ENCODE results near the gene PIP4K2B. TPM values are rescaled to one million over a fixed set of nuclear protein-coding genes. Genes with fewer than 3 reads are reported as not detected.

Gene PIP4K2B
- total RNA-seq, 1 experiment from 2014 or later: 28.0 TPM

DNA sequence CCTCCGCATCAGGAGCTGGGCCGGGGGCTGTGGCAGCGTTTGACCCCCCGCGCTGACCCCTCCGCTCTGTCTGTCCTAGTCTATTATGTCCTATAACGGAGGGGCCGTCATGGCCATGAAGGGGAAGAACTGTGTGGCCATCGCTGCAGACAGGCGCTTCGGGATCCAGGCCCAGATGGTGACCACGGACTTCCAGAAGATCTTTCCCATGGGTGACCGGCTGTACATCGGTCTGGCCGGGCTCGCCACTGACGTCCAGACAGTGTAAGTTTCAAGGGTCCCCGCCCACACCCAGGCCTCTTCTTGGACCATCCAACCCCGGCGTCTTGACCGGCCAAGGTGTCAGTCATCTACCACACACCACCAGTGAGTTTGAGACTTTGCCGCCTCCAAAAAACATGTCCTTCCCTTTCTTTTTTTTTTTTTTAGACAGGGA is 46.3 kb downstream of the PIP4K2B start:
- TSS peak; percentile 79 for BruUV-seq (replicated peaks)
- peak overlapping the region; percentile 76 for H3K27ac ChIP-seq (ENCODE audit: low read depth, low read length, poor library complexity, severe bottlenecking)
- POLR2A ChIA-PET (ENCODE audit: low non-redundant PET): no interaction called here
- H3K9me3 ChIP-seq (ENCODE audit: low read depth, low read length, poor library complexity, severe bottlenecking): no peaks in the 10 kb centered on the region
- CTCF ChIA-PET: no interaction called here
- intact Hi-C loops (cut with micrococcal nuclease; ENCODE audit: unreplicated experiment): loop anchor here (5.0 kb wide), 1 partner anchor 114 kb away; no protein-coding TSS in a partner anchor
- DNase-seq (ENCODE audit: low spot score): no peak
- peaks cover 5% of the 10 kb centered on the region for H3K36me3 ChIP-seq (ENCODE audit: insufficient read depth, low read length, poor library complexity, severe bottlenecking)
- peak overlapping the region; percentile 81 for H3K4me3 ChIP-seq (ENCODE audit: low read depth, low read length, poor library complexity, severe bottlenecking)
- H3K4me1 ChIP-seq (ENCODE audit: insufficient read depth, low read length, poor library complexity, severe bottlenecking): peaks cover 16% of the 10 kb centered on the region
- H3K27me3 ChIP-seq (replicated peaks; ENCODE audit: insufficient read depth, low read depth, low read length, poor library complexity): no peaks in the 10 kb centered on the region
- TF ChIP-seq, protein P1, sequence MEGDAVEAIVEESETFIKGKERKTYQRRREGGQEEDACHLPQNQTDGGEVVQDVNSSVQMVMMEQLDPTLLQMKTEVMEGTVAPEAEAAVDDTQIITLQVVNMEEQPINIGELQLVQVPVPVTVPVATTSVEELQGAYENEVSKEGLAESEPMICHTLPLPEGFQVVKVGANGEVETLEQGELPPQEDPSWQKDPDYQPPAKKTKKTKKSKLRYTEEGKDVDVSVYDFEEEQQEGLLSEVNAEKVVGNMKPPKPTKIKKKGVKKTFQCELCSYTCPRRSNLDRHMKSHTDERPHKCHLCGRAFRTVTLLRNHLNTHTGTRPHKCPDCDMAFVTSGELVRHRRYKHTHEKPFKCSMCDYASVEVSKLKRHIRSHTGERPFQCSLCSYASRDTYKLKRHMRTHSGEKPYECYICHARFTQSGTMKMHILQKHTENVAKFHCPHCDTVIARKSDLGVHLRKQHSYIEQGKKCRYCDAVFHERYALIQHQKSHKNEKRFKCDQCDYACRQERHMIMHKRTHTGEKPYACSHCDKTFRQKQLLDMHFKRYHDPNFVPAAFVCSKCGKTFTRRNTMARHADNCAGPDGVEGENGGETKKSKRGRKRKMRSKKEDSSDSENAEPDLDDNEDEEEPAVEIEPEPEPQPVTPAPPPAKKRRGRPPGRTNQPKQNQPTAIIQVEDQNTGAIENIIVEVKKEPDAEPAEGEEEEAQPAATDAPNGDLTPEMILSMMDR (conservative IDR thresholded peaks at IDR 0.05; ENCODE audit: low read depth, low read length): no peak
- no peak for TF ChIP-seq EZH2 (IDR thresholded peaks at IDR 0.05; ENCODE audit: borderline replicate concordance, low read depth, low read length, poor library complexity, severe bottlenecking)

DNA sequence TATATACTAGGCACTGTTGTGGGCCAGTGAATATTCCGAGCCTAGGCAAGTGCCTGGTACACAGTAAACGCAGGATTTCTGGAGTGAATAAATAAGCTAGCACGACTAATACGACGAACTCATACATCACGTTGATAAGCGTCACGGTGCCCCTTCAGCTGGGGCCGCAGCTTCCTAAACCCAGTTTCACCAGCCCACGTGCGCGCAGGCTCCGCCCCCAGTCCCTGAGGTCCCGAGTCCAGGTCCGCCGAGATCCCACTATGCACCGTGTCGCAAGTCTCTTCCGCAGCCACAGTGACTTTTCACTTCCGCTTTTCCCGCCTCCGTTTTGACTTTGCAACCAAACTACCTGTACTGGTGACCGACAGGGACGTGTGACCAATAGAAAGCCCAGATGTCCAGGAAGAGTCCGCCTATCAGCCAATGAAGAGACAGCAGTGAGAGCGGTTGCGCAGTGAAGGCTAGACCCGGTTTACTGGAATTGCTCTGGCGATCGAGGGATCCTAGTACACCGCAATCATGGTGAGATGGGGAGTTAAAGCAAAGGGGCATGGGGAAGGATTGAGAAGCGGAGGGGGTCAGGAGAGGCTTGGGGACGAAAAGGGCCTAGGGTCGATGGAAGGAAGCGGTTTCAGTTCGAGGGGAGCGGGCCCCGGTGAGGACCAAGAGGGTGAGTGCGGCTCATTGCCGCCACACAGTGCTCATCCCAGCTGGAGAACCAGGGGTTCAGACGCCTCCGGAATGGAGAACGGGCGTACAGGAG is 46.9 kb downstream of the PIP4K2B start, which contains the start of gene PSMB3:
Gene PSMB3, plus strand, starts transcription at position 434 of the 763 bp plus-strand sequence. Its CDS starts 86 bp downstream, at position 520.
- H3K4me1 ChIP-seq (ENCODE audit: insufficient read depth, low read length, poor library complexity, severe bottlenecking): peaks cover 16% of the 10 kb centered on the region
- POLR2A ChIA-PET (ENCODE audit: low non-redundant PET): no interaction called here
- CTCF ChIA-PET: no interaction called here
- H3K36me3 ChIP-seq (ENCODE audit: insufficient read depth, low read length, poor library complexity, severe bottlenecking): peaks cover 5% of the 10 kb centered on the region
- TF ChIP-seq, protein P1 (conservative IDR thresholded peaks at IDR 0.05; ENCODE audit: low read depth, low read length): no peak
- TF ChIP-seq EZH2 (IDR thresholded peaks at IDR 0.05; ENCODE audit: borderline replicate concordance, low read depth, low read length, poor library complexity, severe bottlenecking): no peak
- BruUV-seq (replicated peaks): no TSS peak
- no peaks in the 10 kb centered on the region for H3K9me3 ChIP-seq (ENCODE audit: low read depth, low read length, poor library complexity, severe bottlenecking)
- H3K4me3 ChIP-seq (ENCODE audit: low read depth, low read length, poor library complexity, severe bottlenecking): peak within 1 kb of the TSS; percentile 81
- intact Hi-C loops (cut with micrococcal nuclease; ENCODE audit: unreplicated experiment): loop anchor here (5.0 kb wide), 1 partner anchor 115 kb away; no protein-coding TSS in a partner anchor
- peak; percentile 98 for DNase-seq (ENCODE audit: low spot score)
- peak within 1 kb of the TSS; percentile 80 for H3K27ac ChIP-seq (ENCODE audit: low read depth, low read length, poor library complexity, severe bottlenecking)
- H3K27me3 ChIP-seq (replicated peaks; ENCODE audit: insufficient read depth, low read depth, low read length, poor library complexity): no peaks in the 10 kb centered on the region

DNA sequence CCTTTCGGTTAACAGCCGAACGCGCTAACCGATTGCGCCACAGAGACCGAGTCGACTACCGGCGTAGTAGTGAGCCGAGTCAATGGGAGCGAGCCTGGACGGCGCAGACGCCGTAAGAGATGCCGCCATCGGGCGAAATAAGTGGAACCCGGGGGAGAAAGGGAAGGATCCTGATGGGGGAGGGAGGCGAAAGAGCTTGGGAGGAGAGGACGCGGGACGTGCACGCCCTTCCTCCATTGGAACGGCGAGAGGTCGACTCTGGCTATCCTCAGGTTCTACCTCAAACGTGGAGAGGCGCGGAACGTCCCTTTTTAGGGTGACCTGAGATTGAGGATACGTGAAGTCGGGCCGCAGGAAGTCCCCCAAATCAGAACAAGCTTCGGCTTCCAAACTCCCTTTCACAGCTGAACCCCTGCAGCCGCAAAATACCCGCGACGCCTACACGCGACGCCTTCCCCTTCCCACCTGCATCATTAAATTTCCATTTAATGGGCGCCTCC is 47.5 kb downstream of the PIP4K2B start:
- intact Hi-C loops (cut with micrococcal nuclease; ENCODE audit: unreplicated experiment): loop anchor here (5.0 kb wide), 1 partner anchor 115 kb away; no protein-coding TSS in a partner anchor
- no TSS peak for BruUV-seq (replicated peaks)
- peaks cover 5% of the 10 kb centered on the region for H3K36me3 ChIP-seq (ENCODE audit: insufficient read depth, low read length, poor library complexity, severe bottlenecking)
- H3K4me3 ChIP-seq (ENCODE audit: low read depth, low read length, poor library complexity, severe bottlenecking): peak overlapping the region; percentile 81
- peaks cover 16% of the 10 kb centered on the region for H3K4me1 ChIP-seq (ENCODE audit: insufficient read depth, low read length, poor library complexity, severe bottlenecking)
- H3K27ac ChIP-seq (ENCODE audit: low read depth, low read length, poor library complexity, severe bottlenecking): peak overlapping the region; percentile 80
- TF ChIP-seq, protein P1 (conservative IDR thresholded peaks at IDR 0.05; ENCODE audit: low read depth, low read length): no peak
- no peak for TF ChIP-seq EZH2 (IDR thresholded peaks at IDR 0.05; ENCODE audit: borderline replicate concordance, low read depth, low read length, poor library complexity, severe bottlenecking)
- peak; percentile 78 for DNase-seq (ENCODE audit: low spot score)
- ChIA-PET POLR2A (ENCODE audit: low non-redundant PET) (no interaction called here), CTCF (no interaction called here)
- H3K9me3 ChIP-seq (ENCODE audit: low read depth, low read length, poor library complexity, severe bottlenecking): no peaks in the 10 kb centered on the region
- no peaks in the 10 kb centered on the region for H3K27me3 ChIP-seq (replicated peaks; ENCODE audit: insufficient read depth, low read depth, low read length, poor library complexity)
